Measurements from ENCODE around the gene SEC22C.

SEC22C gene

DNA sequence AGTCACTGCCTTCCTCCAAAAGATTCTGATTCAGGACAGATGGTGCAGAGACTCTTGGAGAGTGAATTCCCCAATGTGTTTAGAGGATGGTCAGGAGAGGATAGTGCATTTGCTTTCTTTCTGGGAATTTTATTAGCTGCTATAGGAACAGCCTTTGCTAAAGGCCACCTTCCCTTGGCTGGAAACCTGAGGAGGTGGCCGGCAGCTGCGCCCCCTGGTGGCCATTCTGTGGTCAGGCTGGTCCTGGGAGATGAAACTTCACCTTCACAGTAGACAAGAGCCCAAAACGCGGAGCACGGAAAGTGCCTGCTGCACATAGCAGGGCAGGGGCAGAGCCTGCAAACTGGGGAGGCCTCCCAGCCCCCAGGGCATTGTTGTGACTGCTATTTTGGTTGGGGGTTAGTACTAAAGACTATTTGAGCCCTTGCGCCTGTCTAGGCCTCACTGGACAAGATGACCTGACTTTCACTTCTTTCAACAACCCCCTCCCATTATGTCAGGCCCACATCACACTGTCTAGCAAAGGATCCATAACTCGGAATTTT is 34.3 kb downstream of the SEC22C start:
- TF ChIP-seq, protein P1, sequence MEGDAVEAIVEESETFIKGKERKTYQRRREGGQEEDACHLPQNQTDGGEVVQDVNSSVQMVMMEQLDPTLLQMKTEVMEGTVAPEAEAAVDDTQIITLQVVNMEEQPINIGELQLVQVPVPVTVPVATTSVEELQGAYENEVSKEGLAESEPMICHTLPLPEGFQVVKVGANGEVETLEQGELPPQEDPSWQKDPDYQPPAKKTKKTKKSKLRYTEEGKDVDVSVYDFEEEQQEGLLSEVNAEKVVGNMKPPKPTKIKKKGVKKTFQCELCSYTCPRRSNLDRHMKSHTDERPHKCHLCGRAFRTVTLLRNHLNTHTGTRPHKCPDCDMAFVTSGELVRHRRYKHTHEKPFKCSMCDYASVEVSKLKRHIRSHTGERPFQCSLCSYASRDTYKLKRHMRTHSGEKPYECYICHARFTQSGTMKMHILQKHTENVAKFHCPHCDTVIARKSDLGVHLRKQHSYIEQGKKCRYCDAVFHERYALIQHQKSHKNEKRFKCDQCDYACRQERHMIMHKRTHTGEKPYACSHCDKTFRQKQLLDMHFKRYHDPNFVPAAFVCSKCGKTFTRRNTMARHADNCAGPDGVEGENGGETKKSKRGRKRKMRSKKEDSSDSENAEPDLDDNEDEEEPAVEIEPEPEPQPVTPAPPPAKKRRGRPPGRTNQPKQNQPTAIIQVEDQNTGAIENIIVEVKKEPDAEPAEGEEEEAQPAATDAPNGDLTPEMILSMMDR (IDR thresholded peaks at IDR 0.05; ENCODE audit: low read depth, low read length), result peak; percentile 98
- no peak for TF ChIP-seq EZH2phosphoT487 (IDR thresholded peaks at IDR 0.05; ENCODE audit: low read depth)
- no peak overlapping the region for H3K4me2 ChIP-seq (ENCODE audit: low read length)
- H3K27me3 ChIP-seq (ENCODE audit: low read depth, low read length), result no peaks in the 10 kb centered on the region
- no peak overlapping the region for H3K27ac ChIP-seq (ENCODE audit: low read length)
- H2AFZ ChIP-seq (ENCODE audit: low read depth, low read length), result no peak overlapping the region
- H4K20me1 ChIP-seq (ENCODE audit: insufficient read depth, low read length), result peaks cover 4% of the 10 kb centered on the region; the same call in 1 of the 2 replicates
- H3K36me3 ChIP-seq (replicated peaks; ENCODE audit: low read depth, low read length), result peaks cover 8% of the 10 kb centered on the region
- H3K79me2 ChIP-seq (ENCODE audit: low read length), result no peaks in the 10 kb centered on the region
- no peak overlapping the region for H3K4me3 ChIP-seq (ENCODE audit: low read length)
- H3K9ac ChIP-seq (ENCODE audit: low read length), result no peak overlapping the region
- H3K9me3 ChIP-seq (ENCODE audit: insufficient read depth, low read length), result no peaks in the 10 kb centered on the region
- H3K4me1 ChIP-seq (ENCODE audit: low read length), result peaks cover 2% of the 10 kb centered on the region; the same call in 1 of the 2 replicates

GRCh38 chr3:42546691-42547213 is 35.0 kb downstream of the SEC22C start:
- TF ChIP-seq, protein P1 (IDR thresholded peaks at IDR 0.05; ENCODE audit: low read depth, low read length), result no peak
- no peak for TF ChIP-seq EZH2phosphoT487 (IDR thresholded peaks at IDR 0.05; ENCODE audit: low read depth)
- no peaks in the 10 kb centered on the region for H3K27me3 ChIP-seq (ENCODE audit: low read depth, low read length)
- no peak overlapping the region for H3K4me3 ChIP-seq (ENCODE audit: low read length)

GRCh38 chr3:42545284-42545900 is 36.4 kb downstream of the SEC22C start:
- Histone ChIP-seq H3K4me1 (ENCODE audit: low read length) (peaks cover under 1% of the 10 kb centered on the region; the same call in 1 of the 2 replicates), H4K20me1 (ENCODE audit: insufficient read depth, low read length) (peaks cover 4% of the 10 kb centered on the region; the same call in 1 of the 2 replicates), H3K4me2 (ENCODE audit: low read length) (no peak overlapping the region), H3K36me3 (replicated peaks; ENCODE audit: low read depth, low read length) (peaks cover 5% of the 10 kb centered on the region), H3K9me3 (ENCODE audit: insufficient read depth, low read length) (no peaks in the 10 kb centered on the region), H2AFZ (ENCODE audit: low read depth, low read length) (no peak overlapping the region), H3K4me3 (ENCODE audit: low read length) (no peak overlapping the region), H3K27me3 (ENCODE audit: low read depth, low read length) (no peaks in the 10 kb centered on the region), H3K9ac (ENCODE audit: low read length) (no peak overlapping the region), H3K27ac (ENCODE audit: low read length) (no peak overlapping the region), H3K79me2 (ENCODE audit: low read length) (no peaks in the 10 kb centered on the region)
- TF ChIP-seq, protein P1 (IDR thresholded peaks at IDR 0.05; ENCODE audit: low read depth, low read length), result no peak
- no peak for TF ChIP-seq EZH2phosphoT487 (IDR thresholded peaks at IDR 0.05; ENCODE audit: low read depth)

More at GRCh38 chr3:42546691-42547213, 35.0 kb downstream of the SEC22C start:
- Histone ChIP-seq H3K9me3 (ENCODE audit: insufficient read depth, low read length) (no peaks in the 10 kb centered on the region), H3K27ac (ENCODE audit: low read length) (no peak overlapping the region), H3K36me3 (replicated peaks; ENCODE audit: low read depth, low read length) (peaks cover 8% of the 10 kb centered on the region), H2AFZ (ENCODE audit: low read depth, low read length) (no peak overlapping the region), H3K4me1 (ENCODE audit: low read length) (peaks cover 2% of the 10 kb centered on the region; the same call in 1 of the 2 replicates), H4K20me1 (ENCODE audit: insufficient read depth, low read length) (peaks cover 4% of the 10 kb centered on the region; the same call in 1 of the 2 replicates), H3K79me2 (ENCODE audit: low read length) (no peaks in the 10 kb centered on the region), H3K4me2 (ENCODE audit: low read length) (no peak overlapping the region), H3K9ac (ENCODE audit: low read length) (no peak overlapping the region)

GRCh38 chr3:42544492-42545283 is 37.1 kb downstream of the SEC22C start:
- H2AFZ ChIP-seq (ENCODE audit: low read depth, low read length), result no peak overlapping the region
- H3K4me3 ChIP-seq (ENCODE audit: low read length), result no peak overlapping the region
- H4K20me1 ChIP-seq (ENCODE audit: insufficient read depth, low read length), result peaks cover 1% of the 10 kb centered on the region; the same call in 1 of the 2 replicates
- H3K27me3 ChIP-seq (ENCODE audit: low read depth, low read length), result no peaks in the 10 kb centered on the region
- H3K4me1 ChIP-seq (ENCODE audit: low read length), result no peaks in the 10 kb centered on the region
- H3K79me2 ChIP-seq (ENCODE audit: low read length), result no peaks in the 10 kb centered on the region
- no peaks in the 10 kb centered on the region for H3K9me3 ChIP-seq (ENCODE audit: insufficient read depth, low read length)
- peaks cover 5% of the 10 kb centered on the region for H3K36me3 ChIP-seq (replicated peaks; ENCODE audit: low read depth, low read length)
- H3K4me2 ChIP-seq (ENCODE audit: low read length), result no peak overlapping the region
- no peak overlapping the region for H3K9ac ChIP-seq (ENCODE audit: low read length)
- H3K27ac ChIP-seq (ENCODE audit: low read length), result no peak overlapping the region
- TF ChIP-seq, protein P1 (IDR thresholded peaks at IDR 0.05; ENCODE audit: low read depth, low read length), result no peak
- TF ChIP-seq EZH2phosphoT487 (IDR thresholded peaks at IDR 0.05; ENCODE audit: low read depth), result no peak
